ENCODE results near the gene ZNF691. TPM values are rescaled to one million over a fixed set of nuclear protein-coding genes. Genes with fewer than 3 reads are reported as not detected.

ZNF691 gene
- polyA plus RNA-seq, 1 of the 3 experiments (the other 2 are of a cell fraction): 7.2 TPM

DNA sequence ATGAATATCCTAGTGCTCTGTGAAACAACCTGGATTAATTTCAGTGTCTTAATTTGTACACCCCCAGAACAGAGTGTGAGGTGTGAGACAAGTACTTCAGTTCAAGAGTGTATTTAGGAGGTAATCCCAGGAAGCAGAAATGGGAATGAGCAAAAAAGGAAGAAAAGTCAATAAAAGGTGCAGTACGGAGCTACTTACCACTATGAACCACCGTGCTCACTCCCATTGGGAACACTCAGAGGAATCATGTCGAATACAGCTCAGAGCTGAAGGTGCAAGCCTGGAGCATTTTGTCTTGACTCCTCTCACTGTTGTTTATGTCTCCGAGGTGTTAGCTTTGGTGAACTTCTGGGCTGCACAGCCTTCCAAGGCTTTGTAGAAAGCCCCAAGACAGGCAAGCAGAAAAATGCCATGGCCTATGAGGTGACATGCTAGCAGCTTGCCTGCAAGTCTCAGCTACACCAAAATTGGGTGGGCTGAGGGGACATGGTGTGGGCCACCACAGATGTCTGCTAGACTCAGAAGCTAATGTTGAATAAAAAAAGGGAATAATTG is 21.9 kb upstream of the ZNF691 start:
- H3K9me3 ChIP-seq: no peaks in the 10 kb centered on the region
- peaks cover 12% of the 10 kb centered on the region; the same call in 1 of the 2 replicates for H3K79me2 ChIP-seq (ENCODE audit: insufficient read depth)
- peaks cover 5% of the 10 kb centered on the region for H3F3A ChIP-seq (replicated peaks; ENCODE audit: insufficient read depth)
- TF ChIP-seq ELF1 (IDR thresholded peaks at IDR 0.05) (no peak), EZH2phosphoT487 (IDR thresholded peaks at IDR 0.05; ENCODE audit: borderline replicate concordance, low read depth) (no peak), ZBTB33 (IDR thresholded peaks at IDR 0.05; ENCODE audit: borderline replicate concordance, low read depth) (no peak), IRF3 (IDR thresholded peaks at IDR 0.05; ENCODE audit: low read depth, low read length) (no peak)
- H3K4me1 ChIP-seq (ENCODE audit: control insufficient read depth in 1 of 2, insufficient read depth in 2 of 2, low read depth in 1 of 2, low read length in 1 of 2): peaks cover 19 to 20% of the 10 kb centered on the region in 2 experiments; a peak in 3 of 4 replicates
- ChIA-PET POLR2A (interaction anchor here (0.6 kb wide), 1 partner anchor 26 kb away, joined by 4 read pairs; no protein-coding TSS in a partner anchor), CTCF (interaction anchor here (1.2 to 2.3 kb wide), 2 partner anchors 22 to 249 kb away, joined by 4 to 9 read pairs; partner anchors contain the start of gene ZNF691)
- H3K27ac ChIP-seq (ENCODE audit: low read depth in 2 of 2, low read length in 1 of 2): no peak overlapping the region
- H3K9me2 ChIP-seq: no peaks in the 10 kb centered on the region
- DNase-seq: no peak
- H3K36me3 ChIP-seq (replicated peaks in 1 of 2; ENCODE audit: control insufficient read depth in 1 of 2, insufficient read depth in 2 of 2, low read length in 1 of 2): peaks cover 0 to 4% of the 10 kb centered on the region in 2 experiments
- WGBS (ENCODE audit: low lambda C conversion rate): 99% methylated on average over 4 of the region's 4 CpGs
- H3K4me3 ChIP-seq (ENCODE audit: low read depth in 2 of 2, low read length in 1 of 2): no peak overlapping the region
- no peak overlapping the region for H3K9ac ChIP-seq
- no peaks in the 10 kb centered on the region; the same call in 1 of the 2 replicates for H4K20me1 ChIP-seq (ENCODE audit: insufficient read depth)
- no peak overlapping the region for H2AFZ ChIP-seq (ENCODE audit: low read depth)
- no peak overlapping the region for H3K4me2 ChIP-seq
- H3K27me3 ChIP-seq (ENCODE audit: insufficient read depth): no peaks in the 10 kb centered on the region

DNA sequence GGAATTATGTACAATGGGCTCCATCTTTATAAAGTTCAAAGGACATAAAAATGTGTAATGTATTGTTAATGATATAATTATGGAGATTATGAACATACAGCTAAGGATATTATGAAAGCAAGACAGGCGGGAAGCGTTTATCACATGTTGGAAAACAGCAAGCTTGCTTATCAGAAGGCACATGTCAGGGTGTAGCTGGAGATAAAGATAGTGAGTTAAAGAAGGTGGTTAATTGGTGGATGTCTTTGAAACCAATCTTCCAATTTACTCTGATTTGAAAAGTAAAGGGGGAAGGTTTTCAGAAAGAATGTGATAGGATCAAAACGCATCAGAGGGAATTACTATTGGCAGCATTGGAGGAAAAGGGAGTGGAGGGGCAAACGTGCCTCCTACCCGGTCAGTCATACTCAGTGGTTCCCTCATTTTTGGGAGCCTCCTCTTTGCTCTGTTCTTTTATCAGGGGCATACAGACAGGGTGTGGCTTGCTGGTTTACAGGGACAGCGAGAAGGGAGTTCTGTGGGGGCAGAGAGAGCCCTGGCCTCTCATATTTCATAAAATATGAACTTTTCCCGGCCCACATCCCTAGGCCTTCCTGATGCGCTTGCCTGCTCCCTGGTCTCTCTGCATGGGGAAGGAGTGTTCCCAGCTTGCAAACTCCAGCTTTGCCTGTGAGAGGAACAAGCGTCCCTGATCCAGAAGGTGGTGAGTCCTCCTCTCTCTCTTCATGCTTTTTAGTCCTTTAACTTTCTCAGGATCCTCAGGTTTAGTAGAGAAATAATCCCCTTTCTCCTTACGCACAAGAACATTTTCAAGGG is 21.2 kb upstream of the ZNF691 start:
- Histone ChIP-seq H4K20me1 (ENCODE audit: insufficient read depth) (no peaks in the 10 kb centered on the region; the same call in 1 of the 2 replicates), H3K27ac (ENCODE audit: low read depth in 2 of 2, low read length in 1 of 2) (no peak overlapping the region), H3K4me1 (ENCODE audit: control insufficient read depth in 1 of 2, insufficient read depth in 2 of 2, low read depth in 1 of 2, low read length in 1 of 2) (peaks cover 19 to 20% of the 10 kb centered on the region in 2 experiments; a peak in 3 of 4 replicates), H3K4me3 (ENCODE audit: low read depth in 2 of 2, low read length in 1 of 2) (no peak overlapping the region), H3K9me3 (no peaks in the 10 kb centered on the region), H3K9me2 (no peaks in the 10 kb centered on the region), H3K36me3 (replicated peaks in 1 of 2; ENCODE audit: control insufficient read depth in 1 of 2, insufficient read depth in 2 of 2, low read length in 1 of 2) (peaks cover 0 to 4% of the 10 kb centered on the region in 2 experiments), H3F3A (replicated peaks; ENCODE audit: insufficient read depth) (peaks cover 5% of the 10 kb centered on the region), H2AFZ (ENCODE audit: low read depth) (no peak overlapping the region), H3K79me2 (ENCODE audit: insufficient read depth) (peaks cover 5% of the 10 kb centered on the region; the same call in 1 of the 2 replicates), H3K27me3 (ENCODE audit: insufficient read depth) (no peaks in the 10 kb centered on the region), H3K4me2 (no peak overlapping the region), H3K9ac (no peak overlapping the region)
- CTCF ChIA-PET: interaction anchor here (1.2 to 2.3 kb wide), 2 partner anchors 21 to 248 kb away, joined by 4 to 9 read pairs; partner anchors contain the start of gene ZNF691
- POLR2A ChIA-PET: no interaction called here
- 96% methylated on average over 10 of the region's 10 CpGs for WGBS (ENCODE audit: low lambda C conversion rate)
- peak; percentile 20 for DNase-seq
- TF ChIP-seq EZH2phosphoT487 (IDR thresholded peaks at IDR 0.05; ENCODE audit: borderline replicate concordance, low read depth) (no peak), SMC3 (IDR thresholded peaks at IDR 0.05; ENCODE audit: low read depth, low read length) (no peak), TAF1 (IDR thresholded peaks at IDR 0.05; ENCODE audit: borderline replicate concordance, low read depth, low read length) (no peak), FOXJ3 (CRISPR knock-in tag; IDR thresholded peaks at IDR 0.05) (no peak), ZBTB33 (IDR thresholded peaks at IDR 0.05; ENCODE audit: borderline replicate concordance, low read depth) (no peak), JUND (IDR thresholded peaks at IDR 0.05) (no peak), IRF3 (IDR thresholded peaks at IDR 0.05; ENCODE audit: low read depth, low read length) (no peak), POLR2AphosphoS5 (IDR thresholded peaks at IDR 0.05; ENCODE audit: low read depth, low read length) (no peak), EP300 (IDR thresholded peaks at IDR 0.05; ENCODE audit: borderline replicate concordance in 1 of 2, low read depth in 1 of 2, low read length in 1 of 2) (no peak)
- TF ChIP-seq, protein P1, sequence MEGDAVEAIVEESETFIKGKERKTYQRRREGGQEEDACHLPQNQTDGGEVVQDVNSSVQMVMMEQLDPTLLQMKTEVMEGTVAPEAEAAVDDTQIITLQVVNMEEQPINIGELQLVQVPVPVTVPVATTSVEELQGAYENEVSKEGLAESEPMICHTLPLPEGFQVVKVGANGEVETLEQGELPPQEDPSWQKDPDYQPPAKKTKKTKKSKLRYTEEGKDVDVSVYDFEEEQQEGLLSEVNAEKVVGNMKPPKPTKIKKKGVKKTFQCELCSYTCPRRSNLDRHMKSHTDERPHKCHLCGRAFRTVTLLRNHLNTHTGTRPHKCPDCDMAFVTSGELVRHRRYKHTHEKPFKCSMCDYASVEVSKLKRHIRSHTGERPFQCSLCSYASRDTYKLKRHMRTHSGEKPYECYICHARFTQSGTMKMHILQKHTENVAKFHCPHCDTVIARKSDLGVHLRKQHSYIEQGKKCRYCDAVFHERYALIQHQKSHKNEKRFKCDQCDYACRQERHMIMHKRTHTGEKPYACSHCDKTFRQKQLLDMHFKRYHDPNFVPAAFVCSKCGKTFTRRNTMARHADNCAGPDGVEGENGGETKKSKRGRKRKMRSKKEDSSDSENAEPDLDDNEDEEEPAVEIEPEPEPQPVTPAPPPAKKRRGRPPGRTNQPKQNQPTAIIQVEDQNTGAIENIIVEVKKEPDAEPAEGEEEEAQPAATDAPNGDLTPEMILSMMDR (IDR thresholded peaks at IDR 0.05): no peak
